HCT116 (cell line): ENCODE data around the gene TMEM252.

Experiments used
- EGR1 ChIP-seq: IDR thresholded peaks from 2 replicates; pipeline ENCODE4 v1.6.1; 2012; ENCODE audit warnings: low read depth
- EZH2 ChIP-seq: fragments of 200-600 bp; sonication (generic); IDR thresholded peaks from 2 replicates; pipeline ENCODE4 v1.6.1; 2017; ENCODE audit warnings: antibody characterized with exemption, mixed run types
- MAX ChIP-seq: IDR thresholded peaks from 2 replicates; pipeline ENCODE4 v1.6.1; 2012
- POLR2A ChIP-seq: IDR thresholded peaks from 2 replicates; pipeline ENCODE4 v1.7.0; 2011; ENCODE audit warnings: borderline replicate concordance; ENCODE audit not compliant: insufficient read depth, insufficient read length; ENCODE audit errors: extremely low read depth
- POLR2AphosphoS5 ChIP-seq: IDR thresholded peaks from 2 replicates; pipeline ENCODE4 v1.6.1; 2011; ENCODE audit warnings: mild to moderate bottlenecking, low read depth, low read length, moderate library complexity
- SIN3A ChIP-seq: IDR thresholded peaks from 2 replicates; pipeline ENCODE4 v1.6.1; 2012; ENCODE audit warnings: low read depth
- TF ChIP-seq, protein P1 (sequence below): IDR thresholded peaks from 2 replicates; pipeline ENCODE4 v1.6.1; 2012; ENCODE audit warnings: low read depth
- TF ChIP-seq, protein P2 (sequence below), 3 experiments: fragments of 200-600 bp in 1 of 3; sonication (generic) in 1 of 3; IDR thresholded peaks in 2 of 3; conservative IDR thresholded peaks in 1 of 3; 2 replicates each; pipeline ENCODE4 v1.5.1; 2012 to 2017; ENCODE audit warnings: low read depth in 2 of 3, low read length in 2 of 3, antibody characterized with exemption in 1 of 3, borderline replicate concordance in 1 of 3, control low read depth in 1 of 3, mild to moderate bottlenecking in 1 of 3, mixed read lengths in 1 of 3, mixed run types in 1 of 3, moderate library complexity in 1 of 3; ENCODE audit not compliant: insufficient read depth in 1 of 3

DNA sequence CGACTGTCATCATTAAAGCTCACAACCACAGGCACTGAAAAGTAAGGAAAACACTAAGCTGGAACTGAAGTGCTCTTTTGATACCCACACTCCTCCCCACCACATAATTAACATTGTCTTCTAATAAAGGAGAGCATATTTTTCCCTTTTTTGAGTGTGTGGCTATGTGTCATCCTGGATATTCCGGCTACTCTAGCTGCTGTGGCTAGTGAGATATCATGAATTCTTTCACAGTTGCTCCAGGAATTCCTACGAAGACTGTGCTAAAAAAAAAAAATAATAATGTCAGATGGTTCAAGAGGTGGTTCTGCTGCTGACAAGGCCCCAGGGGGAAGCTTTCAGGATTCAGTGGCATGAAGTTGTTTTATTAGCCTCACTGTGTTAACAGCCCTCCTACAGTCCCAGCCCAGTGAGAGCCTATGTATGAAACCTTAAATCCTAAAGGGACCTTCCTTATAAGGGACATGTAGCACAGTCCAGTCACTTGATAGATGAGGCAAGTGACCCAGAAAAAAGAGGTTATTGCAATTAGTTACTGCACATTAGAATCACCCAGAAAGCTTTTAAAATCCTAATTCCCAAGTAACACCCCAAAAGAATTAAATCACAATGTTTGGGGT lies 46.6 kb downstream of the TMEM252 start:
- TF ChIP-seq MAX (no peak), EZH2 (no peak), POLR2A (no peak), SIN3A (no peak), POLR2AphosphoS5 (no peak), EGR1 (no peak)
- TF ChIP-seq, protein P1, sequence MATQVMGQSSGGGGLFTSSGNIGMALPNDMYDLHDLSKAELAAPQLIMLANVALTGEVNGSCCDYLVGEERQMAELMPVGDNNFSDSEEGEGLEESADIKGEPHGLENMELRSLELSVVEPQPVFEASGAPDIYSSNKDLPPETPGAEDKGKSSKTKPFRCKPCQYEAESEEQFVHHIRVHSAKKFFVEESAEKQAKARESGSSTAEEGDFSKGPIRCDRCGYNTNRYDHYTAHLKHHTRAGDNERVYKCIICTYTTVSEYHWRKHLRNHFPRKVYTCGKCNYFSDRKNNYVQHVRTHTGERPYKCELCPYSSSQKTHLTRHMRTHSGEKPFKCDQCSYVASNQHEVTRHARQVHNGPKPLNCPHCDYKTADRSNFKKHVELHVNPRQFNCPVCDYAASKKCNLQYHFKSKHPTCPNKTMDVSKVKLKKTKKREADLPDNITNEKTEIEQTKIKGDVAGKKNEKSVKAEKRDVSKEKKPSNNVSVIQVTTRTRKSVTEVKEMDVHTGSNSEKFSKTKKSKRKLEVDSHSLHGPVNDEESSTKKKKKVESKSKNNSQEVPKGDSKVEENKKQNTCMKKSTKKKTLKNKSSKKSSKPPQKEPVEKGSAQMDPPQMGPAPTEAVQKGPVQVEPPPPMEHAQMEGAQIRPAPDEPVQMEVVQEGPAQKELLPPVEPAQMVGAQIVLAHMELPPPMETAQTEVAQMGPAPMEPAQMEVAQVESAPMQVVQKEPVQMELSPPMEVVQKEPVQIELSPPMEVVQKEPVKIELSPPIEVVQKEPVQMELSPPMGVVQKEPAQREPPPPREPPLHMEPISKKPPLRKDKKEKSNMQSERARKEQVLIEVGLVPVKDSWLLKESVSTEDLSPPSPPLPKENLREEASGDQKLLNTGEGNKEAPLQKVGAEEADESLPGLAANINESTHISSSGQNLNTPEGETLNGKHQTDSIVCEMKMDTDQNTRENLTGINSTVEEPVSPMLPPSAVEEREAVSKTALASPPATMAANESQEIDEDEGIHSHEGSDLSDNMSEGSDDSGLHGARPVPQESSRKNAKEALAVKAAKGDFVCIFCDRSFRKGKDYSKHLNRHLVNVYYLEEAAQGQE, result no peak
- TF ChIP-seq, protein P2, sequence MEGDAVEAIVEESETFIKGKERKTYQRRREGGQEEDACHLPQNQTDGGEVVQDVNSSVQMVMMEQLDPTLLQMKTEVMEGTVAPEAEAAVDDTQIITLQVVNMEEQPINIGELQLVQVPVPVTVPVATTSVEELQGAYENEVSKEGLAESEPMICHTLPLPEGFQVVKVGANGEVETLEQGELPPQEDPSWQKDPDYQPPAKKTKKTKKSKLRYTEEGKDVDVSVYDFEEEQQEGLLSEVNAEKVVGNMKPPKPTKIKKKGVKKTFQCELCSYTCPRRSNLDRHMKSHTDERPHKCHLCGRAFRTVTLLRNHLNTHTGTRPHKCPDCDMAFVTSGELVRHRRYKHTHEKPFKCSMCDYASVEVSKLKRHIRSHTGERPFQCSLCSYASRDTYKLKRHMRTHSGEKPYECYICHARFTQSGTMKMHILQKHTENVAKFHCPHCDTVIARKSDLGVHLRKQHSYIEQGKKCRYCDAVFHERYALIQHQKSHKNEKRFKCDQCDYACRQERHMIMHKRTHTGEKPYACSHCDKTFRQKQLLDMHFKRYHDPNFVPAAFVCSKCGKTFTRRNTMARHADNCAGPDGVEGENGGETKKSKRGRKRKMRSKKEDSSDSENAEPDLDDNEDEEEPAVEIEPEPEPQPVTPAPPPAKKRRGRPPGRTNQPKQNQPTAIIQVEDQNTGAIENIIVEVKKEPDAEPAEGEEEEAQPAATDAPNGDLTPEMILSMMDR (IDR thresholded peaks at IDR 0.05 in 2 of 3, conservative IDR thresholded peaks at IDR 0.05 in 1 of 3; ENCODE audit: borderline replicate concordance in 1 of 3, insufficient read depth in 1 of 3, low read depth in 2 of 3, low read length in 2 of 3), result no peak
